Esophagus (tissue), 2 donors: ENCODE measurements around the gene DOCK11. TPM values are rescaled to one million over a fixed set of nuclear protein-coding genes. Genes with fewer than 3 reads are reported as not detected.

Source experiments
- H3K27ac ChIP-seq, 2 donors: one replicate each; pipeline ENCODE4 v1.5.1; 2013; ENCODE audit warnings: low read depth in 2 of 2, mild to moderate bottlenecking in 2 of 2, inconsistent platforms in 1 of 2, low read length in 1 of 2, moderate library complexity in 1 of 2
- H3K27me3 ChIP-seq, 2 donors: one replicate each; pipeline ENCODE4 v1.6.1; 2013; ENCODE audit warnings: low read length in 2 of 2, control low read depth in 1 of 2, mild to moderate bottlenecking in 1 of 2; ENCODE audit not compliant: insufficient read depth in 2 of 2, control insufficient read depth in 1 of 2
- H3K36me3 ChIP-seq, 2 donors: one replicate each; pipeline ENCODE4 v1.6.1; 2013; ENCODE audit warnings: low read length in 1 of 2; ENCODE audit not compliant: control insufficient read depth in 2 of 2, insufficient read depth in 2 of 2
- H3K4me1 ChIP-seq, 2 donors: one replicate each; pipeline ENCODE4 v1.6.1; 2013; ENCODE audit warnings: low read length in 1 of 2; ENCODE audit not compliant: control insufficient read depth in 2 of 2, insufficient read depth in 2 of 2
- H3K4me3 ChIP-seq, 2 donors: one replicate each; pipeline ENCODE4 v1.5.1; 2013; ENCODE audit warnings: low read length in 2 of 2, mild to moderate bottlenecking in 2 of 2, low read depth in 1 of 2, moderate library complexity in 1 of 2
- H3K9me3 ChIP-seq, 2 donors: one replicate each; pipeline ENCODE4 v1.6.1; 2013; ENCODE audit warnings: mild to moderate bottlenecking in 2 of 2, low read depth in 1 of 2, low read length in 1 of 2, moderate library complexity in 1 of 2; ENCODE audit not compliant: control insufficient read depth in 2 of 2, insufficient read depth in 1 of 2
- WGBS, 2 donors: extraction: QIAGEN DNeasy Blood & Tissue Kit; methylation state at CpG; one replicate each; pipeline ENCODE4 v1.1.7; 2013; 5-methylcytosine and 5-hydroxymethylcytosine counted together
- polyA plus RNA-seq, 2 donors: library from polyadenylated mRNA; stranded (reverse); fragments of 200-250 nt; gene quantifications; one replicate each; pipeline ENCODE4 v1.2.3, GENCODE V29; 2013
- donor health status: healthy with polysubstance abuse.
- donor health status: Bipolar disorder and iron deficiency.

DOCK11 gene
- polyA plus RNA-seq, 2 donors, result 3.3 to 3.7 TPM

DNA sequence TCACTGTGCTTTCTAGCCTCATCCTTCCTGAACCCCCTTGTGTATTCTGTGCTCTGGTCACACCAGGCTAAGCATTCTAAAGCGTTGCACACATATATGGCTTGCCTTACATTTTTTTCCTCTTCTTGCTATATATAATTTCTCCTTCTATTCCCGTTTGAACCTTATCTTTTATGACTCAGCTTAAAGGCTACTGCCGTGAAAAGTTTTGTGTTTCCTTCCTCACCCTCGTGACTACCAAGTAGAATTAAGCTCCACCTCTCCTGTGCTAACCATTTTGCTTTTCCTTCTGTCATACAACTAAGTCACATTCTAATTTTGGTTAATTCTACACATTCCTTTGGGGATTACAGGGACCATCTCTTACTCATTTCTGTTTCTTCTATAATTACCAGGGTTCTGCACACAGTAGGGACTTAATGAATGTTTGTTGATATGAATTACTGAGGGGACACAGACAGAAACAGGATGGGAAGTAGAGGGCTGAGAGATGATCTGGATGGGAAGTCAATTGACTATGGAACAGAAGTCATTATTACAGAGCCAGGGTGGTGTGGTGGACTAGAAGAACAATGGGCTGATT, 67.1 kb downstream of the DOCK11 start:
- 42 to 62% methylated on average over 4 of the region's 4 CpGs for WGBS, 2 donors
- no peaks in the 10 kb centered on the region for H3K4me1 ChIP-seq
- H3K36me3 ChIP-seq, result no peaks in the 10 kb centered on the region
- H3K4me3 ChIP-seq, result no peak overlapping the region
- no peak overlapping the region for H3K27ac ChIP-seq
- H3K27me3 ChIP-seq, result no peaks in the 10 kb centered on the region
- no peaks in the 10 kb centered on the region for H3K9me3 ChIP-seq

DNA sequence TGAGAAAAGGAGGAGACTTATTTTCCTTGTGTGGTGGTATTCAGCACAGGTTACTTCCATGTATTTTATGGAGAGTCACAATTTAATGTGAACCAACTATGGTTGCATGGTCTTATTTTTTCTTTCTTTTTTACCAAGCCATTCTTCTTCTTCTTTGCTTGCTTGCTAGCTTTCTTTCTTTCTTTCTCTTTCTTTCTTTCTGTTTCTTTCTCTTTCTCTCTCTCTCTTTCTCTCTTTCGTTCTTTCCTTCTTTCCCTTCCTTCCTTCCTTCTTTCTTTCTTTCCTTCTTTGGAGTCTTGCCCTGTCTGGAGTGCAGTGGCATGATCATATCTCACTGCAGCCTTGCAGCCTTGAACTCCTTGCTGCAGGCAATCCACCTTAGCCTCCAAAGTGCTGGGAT, 68.9 kb downstream of the DOCK11 start:
- no peaks in the 10 kb centered on the region for H3K27me3 ChIP-seq
- no peaks in the 10 kb centered on the region for H3K9me3 ChIP-seq
- no peak overlapping the region for H3K4me3 ChIP-seq
- no peaks in the 10 kb centered on the region for H3K4me1 ChIP-seq
- 76 to 94% methylated on average over 1 of the region's 1 CpG for WGBS, 2 donors
- H3K36me3 ChIP-seq, result no peaks in the 10 kb centered on the region
- no peak overlapping the region for H3K27ac ChIP-seq

DNA sequence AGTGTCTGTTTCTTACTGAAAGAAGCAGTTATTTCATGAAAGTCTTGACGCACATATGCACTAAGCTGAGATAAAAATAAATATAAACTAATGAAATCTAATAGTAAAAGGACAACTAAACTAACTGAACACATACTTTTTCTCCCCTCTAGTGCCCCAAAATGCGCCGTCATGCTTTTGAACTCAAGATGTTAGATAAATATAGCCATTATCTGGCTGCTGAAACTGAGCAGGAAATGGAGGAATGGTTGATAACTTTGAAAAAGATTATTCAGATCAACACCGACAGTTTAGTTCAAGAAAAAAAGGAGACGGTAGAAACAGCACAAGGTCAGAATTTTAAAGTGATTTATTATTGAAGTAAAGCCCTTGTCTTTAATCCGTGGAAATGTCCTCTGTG, 70.2 kb downstream of the DOCK11 start:
- Histone ChIP-seq H3K27ac (no peak overlapping the region), H3K4me1 (no peaks in the 10 kb centered on the region), H3K36me3 (no peaks in the 10 kb centered on the region), H3K4me3 (no peak overlapping the region), H3K9me3 (no peaks in the 10 kb centered on the region), H3K27me3 (no peaks in the 10 kb centered on the region)
- WGBS, 2 donors, result 60 to 62% methylated on average over 6 of the region's 6 CpGs

DNA sequence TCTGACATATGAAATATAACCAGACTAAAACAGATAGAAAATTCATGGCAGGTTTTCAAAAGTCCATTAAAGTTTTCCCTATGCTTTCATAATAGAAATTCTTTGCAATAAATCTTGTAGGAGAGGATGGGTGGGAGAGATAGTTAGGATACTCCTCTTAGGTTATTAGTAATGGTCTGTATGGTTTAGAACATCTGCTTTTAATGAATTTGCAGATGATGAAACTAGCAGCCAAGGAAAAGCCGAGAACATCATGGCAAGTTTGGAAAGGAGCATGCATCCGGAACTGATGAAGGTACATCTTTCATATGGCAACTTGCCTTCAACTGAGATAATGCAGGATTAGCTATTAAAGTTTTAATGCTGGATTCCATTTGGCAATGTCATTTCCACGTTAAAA, 70.7 kb downstream of the DOCK11 start:
- no peaks in the 10 kb centered on the region for H3K9me3 ChIP-seq
- no peaks in the 10 kb centered on the region for H3K4me1 ChIP-seq
- H3K27ac ChIP-seq, result no peak overlapping the region
- H3K4me3 ChIP-seq, result no peak overlapping the region
- 50 to 51% methylated on average over 3 of the region's 3 CpGs for WGBS, 2 donors
- H3K27me3 ChIP-seq, result no peaks in the 10 kb centered on the region
- no peaks in the 10 kb centered on the region for H3K36me3 ChIP-seq

DNA sequence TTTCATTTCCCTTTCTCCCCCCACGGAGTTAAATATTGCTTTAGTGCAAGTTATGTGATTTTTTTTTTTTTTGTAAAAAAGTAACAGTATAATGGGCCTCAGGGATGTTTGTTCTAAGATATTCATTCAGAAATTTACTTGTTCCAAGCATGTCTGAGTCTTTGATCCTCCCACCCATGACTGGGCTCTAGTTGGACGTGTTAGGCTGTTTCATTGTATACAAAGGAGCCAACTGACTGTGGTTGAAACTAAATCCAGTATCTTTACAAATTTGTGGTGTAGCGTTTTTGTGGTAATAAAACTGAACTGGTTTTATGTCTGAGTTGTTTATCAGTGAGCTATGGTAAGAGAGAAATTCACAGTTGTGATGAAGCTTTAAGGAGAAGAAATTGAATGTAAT, 74.1 kb downstream of the DOCK11 start:
- Histone ChIP-seq H3K27me3 (no peaks in the 10 kb centered on the region), H3K27ac (no peak overlapping the region), H3K36me3 (no peaks in the 10 kb centered on the region), H3K4me3 (no peak overlapping the region), H3K9me3 (no peaks in the 10 kb centered on the region), H3K4me1 (no peaks in the 10 kb centered on the region)
- WGBS, 2 donors, result 45 to 51% methylated on average over 3 of the region's 3 CpGs

DNA sequence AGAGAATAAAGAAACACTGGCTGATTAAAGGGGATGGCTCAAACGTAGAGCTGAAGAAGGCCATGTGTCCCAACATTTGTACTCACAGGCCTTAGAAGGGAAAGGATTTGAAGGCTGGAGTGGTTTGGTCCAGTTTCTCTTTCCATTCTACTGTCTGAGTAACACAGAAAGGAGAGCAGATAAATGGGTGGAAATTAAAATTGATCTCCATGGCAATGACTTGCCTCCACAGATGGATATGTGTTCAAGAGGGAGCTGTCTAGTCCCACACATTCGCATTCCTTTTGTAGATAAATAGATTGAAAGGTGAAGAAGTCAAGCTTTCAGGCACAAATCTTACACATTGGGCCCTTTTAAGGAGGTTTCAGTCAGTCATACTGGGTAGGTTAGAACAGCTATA, 74.6 kb downstream of the DOCK11 start:
- H3K4me1 ChIP-seq, result no peaks in the 10 kb centered on the region
- no peak overlapping the region for H3K27ac ChIP-seq
- H3K9me3 ChIP-seq, result no peaks in the 10 kb centered on the region
- WGBS, 2 donors, result 59 to 60% methylated on average over 2 of the region's 2 CpGs
- H3K4me3 ChIP-seq, result no peak overlapping the region
- H3K27me3 ChIP-seq, result no peaks in the 10 kb centered on the region
- no peaks in the 10 kb centered on the region for H3K36me3 ChIP-seq

DNA sequence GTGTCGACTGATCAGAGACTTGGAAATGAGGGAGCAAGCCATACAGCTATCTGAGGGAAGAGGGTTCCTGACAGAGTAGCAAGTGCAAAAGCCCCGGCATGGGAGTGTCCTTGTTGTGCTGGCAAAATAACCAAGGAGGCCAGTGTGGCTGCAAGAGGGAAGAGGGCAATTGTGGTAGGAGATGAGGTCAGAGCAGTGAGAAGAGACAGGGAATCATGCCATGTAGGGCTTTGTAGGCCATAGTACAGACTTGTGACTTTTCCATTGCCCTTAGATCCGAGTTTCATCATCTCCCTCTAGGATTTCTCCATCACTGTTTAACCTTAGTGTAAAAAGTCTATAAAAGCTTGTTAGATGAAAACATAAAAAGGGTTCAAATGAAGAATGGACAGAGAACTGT, 76.2 kb downstream of the DOCK11 start:
- H3K9me3 ChIP-seq, result no peaks in the 10 kb centered on the region
- H3K27ac ChIP-seq, result no peak overlapping the region
- WGBS, 2 donors, result 83 to 89% methylated on average over 3 of the region's 3 CpGs
- no peaks in the 10 kb centered on the region for H3K36me3 ChIP-seq
- H3K27me3 ChIP-seq, result no peaks in the 10 kb centered on the region
- no peaks in the 10 kb centered on the region for H3K4me1 ChIP-seq
- H3K4me3 ChIP-seq, result no peak overlapping the region

DNA sequence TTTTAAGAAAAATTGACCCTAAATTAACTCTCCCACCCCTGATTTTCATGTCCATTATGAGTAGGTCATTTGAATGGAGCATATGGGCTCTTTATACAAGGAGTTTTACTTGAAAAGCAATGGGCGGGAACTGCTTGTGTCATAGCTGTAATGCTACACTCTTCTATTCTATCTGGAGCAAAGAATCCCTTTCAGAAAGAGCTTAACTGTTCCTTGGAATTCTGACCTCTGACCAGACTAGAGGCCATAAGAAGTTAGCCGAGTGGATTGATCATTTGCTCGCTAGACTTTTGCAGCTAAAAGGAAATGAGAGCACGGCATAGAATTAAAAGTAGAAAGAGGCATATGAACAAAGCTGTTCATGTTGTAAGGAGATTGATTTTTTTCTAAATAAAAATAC, 79.1 kb downstream of the DOCK11 start:
- no peaks in the 10 kb centered on the region for H3K4me1 ChIP-seq
- WGBS, 2 donors, result 88 to 89% methylated on average over 4 of the region's 4 CpGs
- no peaks in the 10 kb centered on the region for H3K36me3 ChIP-seq
- no peaks in the 10 kb centered on the region for H3K9me3 ChIP-seq
- no peak overlapping the region for H3K4me3 ChIP-seq
- H3K27ac ChIP-seq, result no peak overlapping the region
- no peaks in the 10 kb centered on the region for H3K27me3 ChIP-seq

DNA sequence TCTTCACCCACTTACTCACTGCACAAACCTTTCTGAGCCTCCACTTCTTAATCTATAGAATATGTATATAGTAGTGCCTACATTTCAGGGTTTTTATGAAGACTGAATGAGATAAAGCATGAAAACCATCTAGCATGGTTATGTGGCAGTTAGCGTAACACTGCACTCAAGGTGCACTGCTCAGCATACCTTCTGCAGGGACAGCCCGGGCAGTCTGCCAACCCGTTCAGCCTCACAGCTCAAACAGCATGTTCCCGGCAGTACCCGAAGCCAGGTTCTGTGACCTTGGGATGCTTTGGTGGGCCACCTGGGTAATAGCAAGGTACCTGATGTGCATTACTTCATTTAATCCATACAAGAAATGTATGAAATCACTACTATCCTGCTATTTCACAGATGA, 81.4 kb downstream of the DOCK11 start:
- 71 to 86% methylated on average over 5 of the region's 5 CpGs for WGBS, 2 donors
- no peak overlapping the region for H3K4me3 ChIP-seq
- no peaks in the 10 kb centered on the region for H3K9me3 ChIP-seq
- no peaks in the 10 kb centered on the region for H3K36me3 ChIP-seq
- no peak overlapping the region for H3K27ac ChIP-seq
- no peaks in the 10 kb centered on the region for H3K4me1 ChIP-seq
- no peaks in the 10 kb centered on the region for H3K27me3 ChIP-seq

DNA sequence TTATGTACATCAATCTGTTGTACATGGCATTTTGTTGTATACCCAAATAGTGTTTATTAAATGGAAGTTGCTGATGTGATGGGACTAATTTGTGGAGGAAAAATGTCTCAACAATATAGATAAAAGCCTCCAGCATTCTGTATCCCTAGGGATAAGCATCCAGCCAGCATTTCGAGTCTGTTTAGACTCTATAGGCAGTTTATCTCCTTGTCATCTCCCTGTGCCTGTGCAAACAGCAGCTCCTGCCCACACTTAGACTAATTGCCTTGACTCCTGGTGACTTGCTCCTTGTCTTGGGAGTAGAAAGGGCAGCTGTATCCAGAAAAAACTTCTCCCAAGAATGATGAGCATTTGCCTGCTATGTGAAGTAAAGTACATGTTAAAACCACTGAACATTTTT, 83.8 kb downstream of the DOCK11 start:
- Histone ChIP-seq H3K36me3 (no peaks in the 10 kb centered on the region), H3K4me1 (no peaks in the 10 kb centered on the region), H3K9me3 (no peaks in the 10 kb centered on the region), H3K27me3 (no peaks in the 10 kb centered on the region), H3K4me3 (no peak overlapping the region), H3K27ac (no peak overlapping the region)
- WGBS, 2 donors, result 0 to 30% methylated on average over 1 of the region's 1 CpG
